H9 (cell line): Measurements from ENCODE around the gene CPNE2. TPM values are rescaled to one million over a fixed set of nuclear protein-coding genes. Genes with fewer than 3 reads are reported as not detected.

ENCODE experiments used
- DNase-seq: peaks from one replicate; pipeline ENCODE4 v3.0.0-alpha.2; 2017
- H2AFZ ChIP-seq: one replicate; pipeline ENCODE4 v1.6.1; 2013; ENCODE audit warnings: mild to moderate bottlenecking, low read length, control low read depth, moderate library complexity
- H2AK5ac ChIP-seq: 2 replicates; pipeline ENCODE4 v1.6.1; 2013; ENCODE audit warnings: low read length, control low read depth, mixed read lengths; ENCODE audit not compliant: insufficient read length
- H2BK120ac ChIP-seq: one replicate; pipeline ENCODE4 v1.6.1; 2013; ENCODE audit warnings: low read depth, mild to moderate bottlenecking, low read length, control low read depth, inconsistent platforms; ENCODE audit not compliant: poor library complexity, severe bottlenecking
- H2BK12ac ChIP-seq: 2 replicates; pipeline ENCODE4 v1.6.1; 2013; ENCODE audit warnings: low read length, control low read depth, mixed read lengths, low read depth; ENCODE audit not compliant: insufficient read length
- H2BK15ac ChIP-seq: 2 replicates; pipeline ENCODE4 v1.6.1; 2013; ENCODE audit warnings: low read depth, low read length, control low read depth
- H2BK20ac ChIP-seq: one replicate; pipeline ENCODE4 v1.6.1; 2013; ENCODE audit warnings: low read depth, mild to moderate bottlenecking, low read length, control low read depth, inconsistent platforms; ENCODE audit not compliant: poor library complexity, severe bottlenecking
- H2BK5ac ChIP-seq: 2 replicates; pipeline ENCODE4 v1.6.1; 2013; ENCODE audit warnings: low read length, control low read depth, mixed read lengths; ENCODE audit not compliant: insufficient read length
- H3K14ac ChIP-seq: 2 replicates; pipeline ENCODE4 v1.6.1; 2013; ENCODE audit warnings: low read length, control low read depth; ENCODE audit not compliant: insufficient read depth
- H3K18ac ChIP-seq: 2 replicates; pipeline ENCODE4 v1.6.1; 2013; ENCODE audit warnings: low read depth, mild to moderate bottlenecking, mixed read lengths, low read length, control low read depth; ENCODE audit not compliant: insufficient read length
- H3K23ac ChIP-seq: 2 replicates; pipeline ENCODE4 v1.6.1; 2013; ENCODE audit warnings: low read length, control low read depth, mixed read lengths, low read depth; ENCODE audit not compliant: insufficient read length
- H3K23me2 ChIP-seq: 2 replicates; pipeline ENCODE4 v1.6.1; 2013; ENCODE audit warnings: low read depth, mild to moderate bottlenecking, mixed read lengths, low read length, control low read depth; ENCODE audit not compliant: insufficient read length, poor library complexity, severe bottlenecking
- H3K27ac ChIP-seq: 2 replicates; pipeline ENCODE4 v1.5.1; 2013; ENCODE audit warnings: low read length, control low read depth, mixed read lengths, low read depth; ENCODE audit not compliant: insufficient read length
- H3K27me3 ChIP-seq: 2 replicates; pipeline ENCODE4 v1.6.1; 2013; ENCODE audit warnings: low read length, control low read depth, inconsistent platforms; ENCODE audit not compliant: insufficient read depth
- H3K4ac ChIP-seq: 2 replicates; pipeline ENCODE4 v1.6.1; 2013; ENCODE audit warnings: low read depth, mild to moderate bottlenecking, control low read depth, inconsistent platforms, low read length, moderate library complexity
- H3K4me1 ChIP-seq: 2 replicates; pipeline ENCODE4 v1.6.1; 2013; ENCODE audit warnings: low read length, control low read depth, inconsistent platforms; ENCODE audit not compliant: insufficient read depth
- H3K4me2 ChIP-seq: 2 replicates; pipeline ENCODE4 v1.6.1; 2013; ENCODE audit warnings: low read length, control low read depth, mixed read lengths; ENCODE audit not compliant: insufficient read length, insufficient read depth
- H3K56ac ChIP-seq: 2 replicates; pipeline ENCODE4 v1.6.1; 2013; ENCODE audit warnings: low read depth, mild to moderate bottlenecking, mixed read lengths, low read length, control low read depth; ENCODE audit not compliant: insufficient read length
- H3K79me1 ChIP-seq: 2 replicates; pipeline ENCODE4 v1.6.1; 2013; ENCODE audit warnings: low read depth, mild to moderate bottlenecking, moderate library complexity, low read length, control low read depth, inconsistent platforms; ENCODE audit not compliant: insufficient read depth, poor library complexity, severe bottlenecking
- H3K79me2 ChIP-seq: 2 replicates; pipeline ENCODE4 v1.6.1; 2013; ENCODE audit warnings: low read length, control low read depth, inconsistent platforms; ENCODE audit not compliant: insufficient read depth
- H3K9ac ChIP-seq: 2 replicates; pipeline ENCODE4 v1.6.1; 2013; ENCODE audit warnings: low read length, control low read depth, mixed read lengths; ENCODE audit not compliant: insufficient read length; ENCODE audit errors: extremely low read depth
- H3K9me3 ChIP-seq: one replicate; pipeline ENCODE4 v1.6.1; 2013; ENCODE audit warnings: low read depth, low read length, inconsistent platforms; ENCODE audit not compliant: control insufficient read depth
- H3T11ph ChIP-seq: one replicate; pipeline ENCODE4 v1.6.1; 2013; ENCODE audit warnings: mild to moderate bottlenecking, low read length, control low read depth, inconsistent platforms
- H4K20me1 ChIP-seq: one replicate; pipeline ENCODE4 v1.6.1; 2013; ENCODE audit not compliant: control insufficient read depth, insufficient read length, insufficient read depth
- H4K5ac ChIP-seq: 2 replicates; pipeline ENCODE4 v1.6.1; 2013; ENCODE audit warnings: low read depth, mild to moderate bottlenecking, mixed read lengths, low read length, control low read depth; ENCODE audit not compliant: insufficient read length
- H4K8ac ChIP-seq: replicated peaks from 2 replicates; pipeline ENCODE4 v1.6.1; 2013; ENCODE audit warnings: low read length, control low read depth, mixed read lengths, low read depth; ENCODE audit not compliant: insufficient read length
- H4K91ac ChIP-seq: 2 replicates; pipeline ENCODE4 v1.6.1; 2013; ENCODE audit warnings: low read depth, mild to moderate bottlenecking, moderate library complexity, mixed read lengths, low read length, control low read depth; ENCODE audit not compliant: insufficient read length
- H3K27ac Mint-ChIP-seq, 3 experiments: 2 replicates in 2 of 3; 3 replicates in 1 of 3; pipeline ENCODE4 v1.8.0; 2020 to 2021; ENCODE audit warnings: mixed read lengths in 3 of 3, mild to moderate bottlenecking in 1 of 3, moderate library complexity in 1 of 3
- H3K27me3 Mint-ChIP-seq: 2 replicates; pipeline ENCODE4 v1.8.0; 2021; ENCODE audit warnings: low read depth, mild to moderate bottlenecking, moderate library complexity, mixed read lengths
- H3K36me3 Mint-ChIP-seq, 3 experiments: 2 replicates in 2 of 3; 3 replicates in 1 of 3; pipeline ENCODE4 v1.8.0; 2020 to 2021; ENCODE audit warnings: low read depth in 3 of 3, mixed read lengths in 3 of 3; ENCODE audit not compliant: insufficient read depth in 1 of 3
- H3K4me1 Mint-ChIP-seq, 2 experiments: 2 replicates each; pipeline ENCODE4 v1.8.0; 2020; ENCODE audit warnings: mixed read lengths in 2 of 2
- H3K4me3 Mint-ChIP-seq, 2 experiments: 2 replicates in 1 of 2; 3 replicates in 1 of 2; pipeline ENCODE4 v1.8.0; 2020 to 2021; ENCODE audit warnings: mild to moderate bottlenecking in 2 of 2, mixed read lengths in 2 of 2, moderate library complexity in 1 of 2
- H3K9me3 Mint-ChIP-seq, 2 experiments: 2 replicates in 1 of 2; 3 replicates in 1 of 2; pipeline ENCODE4 v1.8.0; 2020; ENCODE audit warnings: mild to moderate bottlenecking in 2 of 2, mixed read lengths in 2 of 2, moderate library complexity in 1 of 2
- CTCF ChIP-seq: fragments of 200-600 bp; sonication (generic); conservative IDR thresholded peaks from 3 replicates; pipeline ENCODE4 v1.8.0; 2021; ENCODE audit warnings: antibody characterized with exemption, mild to moderate bottlenecking
- WGBS: extraction: QIAGEN DNeasy Blood & Tissue Kit; methylation state at CpG from one replicate; pipeline ENCODE4 v1.1.7; 2013; ENCODE audit warnings: missing lambda C conversion rate, low lambda C conversion rate, mixed read lengths; ENCODE audit not compliant: insufficient read length; ENCODE audit errors: extremely low coverage; 5-methylcytosine and 5-hydroxymethylcytosine counted together
- total RNA-seq: library from RNA; stranded (reverse); gene quantifications from 2 replicates; pipeline ENCODE4 v1.2.1, GENCODE V29; 2021

The CPNE2 gene
- total RNA-seq, 1 experiment from 2014 or later, result 8.0 TPM

- Histone ChIP-seq H3T11ph (no peak overlapping the region), H2BK5ac (no peak overlapping the region), H2AK5ac (no peak overlapping the region), H4K91ac (no peak overlapping the region), H3K56ac (no peak overlapping the region), H3K4ac (no peak overlapping the region), H3K9me3 (no peaks in the 10 kb centered on the region), H3K23me2 (no peaks in the 10 kb centered on the region), H3K4me2 (no peak overlapping the region), H3K79me2 (no peaks in the 10 kb centered on the region), H3K14ac (no peak overlapping the region), H4K5ac (no peak overlapping the region), H2BK120ac (no peak overlapping the region), H2BK15ac (no peak overlapping the region), H3K4me1 (no peaks in the 10 kb centered on the region), H3K18ac (no peak overlapping the region), H3K27me3 (no peaks in the 10 kb centered on the region), H2BK20ac (no peak overlapping the region), H3K23ac (no peak overlapping the region), H2AFZ (no peak overlapping the region), H4K20me1 (no peaks in the 10 kb centered on the region), H3K9ac (no peak overlapping the region), H4K8ac (no peak overlapping the region), H3K79me1 (no peaks in the 10 kb centered on the region), H2BK12ac (no peak overlapping the region), H3K27ac (no peak overlapping the region)
- H3K36me3 Mint-ChIP-seq, result peaks cover 32 to 80% (median 65%) of the 10 kb centered on the region in 3 experiments
- no peak overlapping the region for H3K27ac Mint-ChIP-seq
- H3K27me3 Mint-ChIP-seq, result no peaks in the 10 kb centered on the region
- TF ChIP-seq CTCF, result no peak
- DNase-seq, result no peak
- no CpG with 5 or more reads among the region's 7 CpGs for WGBS
- H3K4me1 Mint-ChIP-seq, result no peaks in the 10 kb centered on the region
- H3K9me3 Mint-ChIP-seq, result no peaks in the 10 kb centered on the region
- H3K4me3 Mint-ChIP-seq, result no peak overlapping the region
These were observed 74.6 kb downstream of the CPNE2 start for GRCh38 chr16:57166951-57167350.
